Heart left ventricle (tissue), 16 donors: ENCODE results near the gene TBX3. TPM values are rescaled to one million over a fixed set of nuclear protein-coding genes. Genes with fewer than 3 reads are reported as not detected.

Experiments
- ATAC-seq, 4 donors: fragments of 200-7000 bp; cut with Tn5 transposase; one replicate each; pipeline ENCODE4 v1.9.1; 2020 to 2022; ENCODE audit warnings: moderate library complexity in 4 of 4, mild to moderate bottlenecking in 3 of 4, moderate number of reproducible peaks in 1 of 4
- DNase-seq, 5 donors: peaks; one replicate each; pipeline ENCODE4 v3.0.0-alpha.2; 2020
- H3K27ac ChIP-seq, 12 donors: fragments of 200-600 bp; sonication (generic) in 4 of 12; one replicate each; pipeline versions ENCODE4 v1.5.0 to v1.8.0; 2016 to 2022; ENCODE audit warnings: mild to moderate bottlenecking in 2 of 12
- H3K27me3 ChIP-seq, 9 donors: fragments of 200-600 bp; sonication (generic) in 2 of 9; one replicate each; pipeline versions ENCODE4 v1.5.1 to v1.8.0; 2016 to 2022; ENCODE audit warnings: mild to moderate bottlenecking in 3 of 9
- H3K36me3 ChIP-seq, 9 donors: fragments of 200-600 bp; sonication (generic) in 2 of 9; one replicate each; pipeline versions ENCODE4 v1.5.0 to v1.8.0; 2018 to 2022; ENCODE audit warnings: mild to moderate bottlenecking in 2 of 9
- H3K4me1 ChIP-seq, 12 donors: fragments of 200-600 bp; sonication (generic) in 4 of 12; one replicate each; pipeline versions ENCODE4 v1.5.0 to v1.8.0; 2016 to 2022; ENCODE audit warnings: mild to moderate bottlenecking in 3 of 12
- H3K4me3 ChIP-seq, 12 donors: fragments of 200-600 bp; sonication (generic) in 4 of 12; one replicate each; pipeline versions ENCODE4 v1.5.0 to v1.8.0; 2017 to 2022; ENCODE audit warnings: mild to moderate bottlenecking in 9 of 12, moderate library complexity in 4 of 12
- H3K9me3 ChIP-seq, 12 donors: fragments of 200-600 bp; sonication (generic) in 4 of 12; one replicate each; pipeline versions ENCODE4 v1.5.0 to v1.8.0; 2016 to 2022; ENCODE audit warnings: mild to moderate bottlenecking in 1 of 12
- POLR2A ChIP-seq, 2 donors: fragments of 450-650 bp; IDR thresholded peaks; one replicate each; pipeline ENCODE4 v1.6.1; 2017; ENCODE audit warnings: antibody characterized with exemption in 2 of 2, mild to moderate bottlenecking in 2 of 2, moderate library complexity in 2 of 2
- WGBS, 4 donors: extraction: QIAGEN DNeasy Blood & Tissue Kit in 2 of 4; methylation state at CpG; one replicate each; pipeline versions ENCODE4 v1.1.5 to v1.1.7; 2013 to 2018; 5-methylcytosine and 5-hydroxymethylcytosine counted together
- intact Hi-C, 10 donors: fragments of 100-400 bp; cut with DNase I; formaldehyde crosslinking; loops; one replicate each; pipeline versions ENCODE4 v1.11.1 to v1.14.2; 2022
- polyA plus RNA-seq, 2 donors: library from polyadenylated mRNA; stranded (reverse); fragments of 200-250 nt; gene quantifications; one replicate each; pipeline ENCODE4 v1.2.3, GENCODE V29; 2013
- total RNA-seq, 9 donors: library from RNA; depleted of rRNA in 2 of 9; stranded (reverse); fragments of >200 nt in 2 of 9; fragmentation: NEBNext Ultra II Directional in 3 of 9; extraction: Animal tissue kit (Norgen Biotek cat#: 25700) in 3 of 9; gene quantifications; one replicate each; pipeline versions ENCODE4 v1.1.0 to v1.2.4, GENCODE V29; 2016 to 2023
- TF ChIP-seq, protein P1 (sequence below), 12 donors: fragments of 200-600 bp; sonication (generic) in 4 of 12; IDR thresholded peaks; one replicate each; pipeline versions ENCODE4 v1.5.0 to v1.8.0; 2018 to 2022; ENCODE audit warnings: antibody characterized with exemption in 12 of 12, mild to moderate bottlenecking in 5 of 12
- donor health status: ischemic (EF 13 %, LVEDD 7.1; RV severe dilation, severe dysfunction).
- donor health status: healthy with polysubstance abuse.
- donor health status: DM: no; HTN: yes; CAD: no.
- donor health status: DM: no; HTN: no; CAD: no.
- donor health status: ischemic (EF 25% LVEDD 6.9; RV normal size, moderate dysfunction).
- donor health status: ischemic (EF 25% LVEDD 5.7; RV mildly dilated, moderate dysfunction).
- donor health status: healthy.
- donor health status: DM: yes; HTN: yes; CAD: no.
- donor health status: ischemic (EF 35%, LVEDD 5.7; RV mildly dilated, moderate dysfunction).
- donor health status: nonischemic (EF 11% LVEDD 7.7; RV severe dilation, severe dysfunction).
- donor health status: DM: yes; HTN: yes; CAD: no.
- donor health status: PGD.
- donor health status: ischemic (EF 29% LVEDD 5.4; RV normal size, mild dysfunction).
- donor health status: nonischemic (EF 23%, LVEDD 6.1; RV moderate dilation, normal function).

Gene TBX3
- total and polyA plus RNA-seq, 11 donors: 10.3 to 31.3 (median 15.7) TPM

DNA sequence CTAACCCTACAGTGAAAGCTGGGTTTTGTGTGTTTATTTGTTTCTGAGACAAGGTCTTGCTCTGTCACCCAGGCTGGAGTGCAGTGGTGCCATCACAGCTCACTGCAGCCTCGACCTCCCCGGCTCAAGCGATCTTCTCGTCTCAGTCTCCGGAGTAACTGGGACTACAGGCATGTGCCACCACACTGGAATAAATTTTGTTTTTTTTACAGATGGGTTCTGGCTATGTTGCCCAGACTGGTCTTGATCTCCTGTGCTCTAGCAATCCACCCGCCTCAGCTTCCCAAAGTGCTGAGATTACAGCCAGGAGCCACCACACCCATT lies 26.4 kb downstream of the TBX3 start:
- DNase-seq: no peak
- no peaks in the 10 kb centered on the region for H3K4me1 ChIP-seq
- H3K27ac ChIP-seq: no peak overlapping the region
- peaks cover 0 to 42% (median 4%) of the 10 kb centered on the region in 9 donors for H3K27me3 ChIP-seq
- ATAC-seq: no peak
- intact Hi-C loops: no loop called here
- 82 to 96% (median 91%) methylated on average over 6 of the region's 6 CpGs for WGBS, 4 donors
- no peaks in the 10 kb centered on the region for H3K9me3 ChIP-seq
- TF ChIP-seq POLR2A (IDR thresholded peaks at IDR 0.05): no peak
- TF ChIP-seq, protein P1, sequence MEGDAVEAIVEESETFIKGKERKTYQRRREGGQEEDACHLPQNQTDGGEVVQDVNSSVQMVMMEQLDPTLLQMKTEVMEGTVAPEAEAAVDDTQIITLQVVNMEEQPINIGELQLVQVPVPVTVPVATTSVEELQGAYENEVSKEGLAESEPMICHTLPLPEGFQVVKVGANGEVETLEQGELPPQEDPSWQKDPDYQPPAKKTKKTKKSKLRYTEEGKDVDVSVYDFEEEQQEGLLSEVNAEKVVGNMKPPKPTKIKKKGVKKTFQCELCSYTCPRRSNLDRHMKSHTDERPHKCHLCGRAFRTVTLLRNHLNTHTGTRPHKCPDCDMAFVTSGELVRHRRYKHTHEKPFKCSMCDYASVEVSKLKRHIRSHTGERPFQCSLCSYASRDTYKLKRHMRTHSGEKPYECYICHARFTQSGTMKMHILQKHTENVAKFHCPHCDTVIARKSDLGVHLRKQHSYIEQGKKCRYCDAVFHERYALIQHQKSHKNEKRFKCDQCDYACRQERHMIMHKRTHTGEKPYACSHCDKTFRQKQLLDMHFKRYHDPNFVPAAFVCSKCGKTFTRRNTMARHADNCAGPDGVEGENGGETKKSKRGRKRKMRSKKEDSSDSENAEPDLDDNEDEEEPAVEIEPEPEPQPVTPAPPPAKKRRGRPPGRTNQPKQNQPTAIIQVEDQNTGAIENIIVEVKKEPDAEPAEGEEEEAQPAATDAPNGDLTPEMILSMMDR (IDR thresholded peaks at IDR 0.05): no peak
- no peak overlapping the region for H3K4me3 ChIP-seq
- H3K36me3 ChIP-seq: no peaks in the 10 kb centered on the region

DNA sequence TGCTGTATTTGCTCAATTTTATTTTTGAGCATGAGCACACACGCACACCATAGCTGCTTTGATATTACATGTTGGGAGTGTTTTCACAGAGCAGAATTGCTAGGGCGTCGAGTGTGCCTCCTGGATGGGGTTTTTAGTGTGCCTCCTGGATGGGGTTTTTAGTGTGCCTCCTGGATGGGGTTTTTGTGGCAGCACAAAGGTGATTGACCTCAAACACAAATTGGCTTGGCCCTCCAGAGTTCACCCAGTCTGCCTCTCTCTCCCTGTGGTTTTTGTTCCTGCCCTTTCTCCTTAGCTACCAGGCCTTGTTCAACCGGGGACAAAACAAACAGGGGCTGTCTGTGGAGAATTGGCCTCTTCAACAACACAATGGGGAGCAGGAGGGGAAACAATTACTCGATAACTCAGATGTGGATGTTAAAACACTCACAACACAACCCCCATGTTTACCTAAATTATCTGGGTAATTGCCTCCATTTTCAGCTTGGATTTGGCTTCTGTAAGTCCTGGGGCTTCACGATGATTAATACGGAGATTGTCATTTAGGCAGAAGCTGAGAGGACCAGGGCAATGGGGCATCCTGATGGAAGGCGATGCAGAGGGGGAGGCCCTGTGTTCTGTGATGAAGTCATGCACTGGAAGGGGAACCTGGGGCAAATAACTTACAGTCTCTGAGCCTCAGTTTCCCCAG lies 26.9 kb downstream of the TBX3 start:
- 76 to 93% (median 83%) methylated on average over 8 of the region's 8 CpGs for WGBS, 4 donors
- intact Hi-C loops: no loop called here
- Histone ChIP-seq H3K4me3 (no peak overlapping the region), H3K9me3 (no peaks in the 10 kb centered on the region), H3K27me3 (peaks cover 0 to 42% (median 4%) of the 10 kb centered on the region in 9 donors), H3K36me3 (no peaks in the 10 kb centered on the region), H3K4me1 (no peaks in the 10 kb centered on the region), H3K27ac (no peak overlapping the region)
- ATAC-seq (no peak), DNase-seq (no peak)
- TF ChIP-seq, protein P1 (IDR thresholded peaks at IDR 0.05): no peak
- TF ChIP-seq POLR2A (IDR thresholded peaks at IDR 0.05): no peak

DNA sequence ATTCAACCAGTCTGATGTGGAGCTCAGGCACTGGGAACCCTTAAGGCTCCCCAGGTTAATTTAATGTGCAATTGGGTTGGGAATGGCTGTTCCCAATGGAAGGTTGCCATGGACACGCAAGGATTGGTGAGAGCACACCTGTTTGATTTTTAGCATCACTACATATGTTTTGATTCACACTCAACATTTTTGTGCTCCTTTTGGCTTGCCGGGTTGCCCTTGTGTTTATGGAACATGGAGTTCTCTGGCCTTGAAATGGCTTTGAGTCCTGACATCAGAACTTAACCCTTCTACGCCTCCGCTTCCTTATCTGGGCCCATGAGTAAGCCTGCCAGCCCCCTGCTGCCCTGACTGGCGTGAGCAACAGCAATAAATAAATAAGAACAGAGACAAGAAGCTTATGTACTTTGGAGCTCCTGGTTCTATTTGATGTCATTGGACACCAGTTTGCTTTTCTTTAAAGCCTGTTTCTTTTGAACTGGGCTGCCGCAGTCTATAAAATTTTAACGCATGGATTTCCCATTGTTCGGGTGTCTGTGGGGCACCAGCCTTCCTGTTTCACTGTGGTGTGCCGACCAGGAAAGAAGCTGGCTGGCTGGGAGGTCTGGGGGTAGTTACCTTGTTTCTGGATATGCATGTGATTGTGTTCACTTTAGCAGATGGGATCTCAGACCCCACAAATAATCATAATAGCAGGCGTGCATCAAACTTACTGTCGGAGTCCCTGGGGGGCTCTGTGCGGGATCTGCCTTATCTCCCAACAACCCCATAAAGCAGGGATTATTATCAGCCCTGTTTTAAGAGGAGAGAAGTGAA lies 27.8 kb downstream of the TBX3 start:
- WGBS, 4 donors: 56 to 61% (median 57%) methylated on average over 12 of the region's 12 CpGs
- ATAC-seq: no peak

DNA sequence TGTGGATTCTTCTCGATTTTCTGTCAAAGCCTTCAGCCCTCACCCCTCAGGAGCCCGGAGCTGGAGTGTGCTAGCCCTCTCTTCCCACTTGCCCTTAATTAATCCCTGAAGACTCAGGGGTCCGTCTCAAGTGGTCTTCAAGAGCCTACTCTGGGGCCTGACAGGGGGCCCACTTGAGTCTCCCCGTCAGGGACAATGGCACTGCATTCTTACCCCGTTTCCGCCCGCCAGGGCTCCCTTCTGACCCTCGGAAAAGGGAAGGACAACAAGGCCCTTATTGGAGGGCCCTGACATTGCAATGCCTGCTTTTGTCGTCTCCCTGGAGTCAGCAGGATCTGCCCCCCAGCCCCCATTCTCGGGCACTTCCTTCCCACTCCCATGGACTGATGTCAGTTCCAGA lies 34.4 kb downstream of the TBX3 start:
- intact Hi-C loops: no loop called here
- no peaks in the 10 kb centered on the region for H3K4me1 ChIP-seq
- no peaks in the 10 kb centered on the region for H3K9me3 ChIP-seq
- no peak overlapping the region for H3K27ac ChIP-seq
- DNase-seq (no peak), ATAC-seq (no peak)
- no peaks in the 10 kb centered on the region for H3K36me3 ChIP-seq
- WGBS, 4 donors: 38 to 48% (median 44%) methylated on average over 6 to 10 of the region's 10 CpGs
- TF ChIP-seq POLR2A (IDR thresholded peaks at IDR 0.05): no peak
- TF ChIP-seq, protein P1 (IDR thresholded peaks at IDR 0.05): no peak
- peaks cover 0 to 26% (median 0%) of the 10 kb centered on the region in 9 donors for H3K27me3 ChIP-seq
- H3K4me3 ChIP-seq: no peak overlapping the region

More for the DNA sequence above, 27.8 kb downstream of the TBX3 start:
- peaks cover 0 to 41% (median 10%) of the 10 kb centered on the region in 9 donors for H3K27me3 ChIP-seq
- H3K27ac ChIP-seq: no peak overlapping the region
- no peak for DNase-seq
- no peaks in the 10 kb centered on the region for H3K4me1 ChIP-seq
- intact Hi-C loops: no loop called here
- no peaks in the 10 kb centered on the region for H3K36me3 ChIP-seq
- TF ChIP-seq, protein P1 (IDR thresholded peaks at IDR 0.05): no peak
- TF ChIP-seq POLR2A (IDR thresholded peaks at IDR 0.05): no peak
- no peaks in the 10 kb centered on the region for H3K9me3 ChIP-seq
- no peak overlapping the region for H3K4me3 ChIP-seq
